T-helper 1 cell (primary cell): ENCODE measurements around the gene ERCC3.

Experiments
- DNase-seq, 5 donors: peaks; one replicate each; pipeline ENCODE4 v3.0.0-alpha.2; 2012 to 2020
- total RNA-seq, 4 donors: gene quantifications; one replicate each; lab custom pipeline; 2026; lab: John Stamatoyannopoulos, UW

Gene ERCC3
- total RNA-seq: 49.0 to 89.6 (median 75.1) reads per million in 4 donors

GRCh38 chr2:127293748-127294562 lies at the start of gene ERCC3:
Gene ERCC3 (minus strand): TSS chr2:127294144. CDS start chr2:127294081, 63 bp downstream.
- peak; percentile 62 to 83 (median 72) for DNase-seq

- no peak for DNase-seq
Observed at GRCh38 chr2:127343277-127343676, 49.3 kb upstream of the ERCC3 start.

- no peak for DNase-seq
Observed at GRCh38 chr2:127342101-127342500, 48.2 kb upstream of the ERCC3 start.

GRCh38 chr2:127332335-127332734 lies 38.4 kb upstream of the ERCC3 start:
- DNase-seq: no peak

- DNase-seq: no peak
Observed at GRCh38 chr2:127330753-127331152, 36.8 kb upstream of the ERCC3 start.

GRCh38 chr2:127326289-127326945 lies 32.5 kb upstream of the ERCC3 start:
- no peak for DNase-seq

- DNase-seq: no peak
Observed at GRCh38 chr2:127324635-127325034, 30.7 kb upstream of the ERCC3 start.

- no peak for DNase-seq
Observed at GRCh38 chr2:127321303-127321702, 27.4 kb upstream of the ERCC3 start.

- DNase-seq: no peak
Observed at GRCh38 chr2:127320586-127321275, 26.8 kb upstream of the ERCC3 start.

- no peak for DNase-seq
Observed at GRCh38 chr2:127320067-127320466, 26.1 kb upstream of the ERCC3 start.

GRCh38 chr2:127314193-127314988 lies 20.4 kb upstream of the ERCC3 start:
- DNase-seq: no peak

GRCh38 chr2:127313406-127313805 lies 19.5 kb upstream of the ERCC3 start:
- no peak for DNase-seq

GRCh38 chr2:127310980-127311379 lies 17.0 kb upstream of the ERCC3 start:
- DNase-seq: no peak

GRCh38 chr2:127309468-127309867 lies 15.5 kb upstream of the ERCC3 start:
- DNase-seq: no peak

- DNase-seq: no peak
Observed at GRCh38 chr2:127308586-127309138, 14.7 kb upstream of the ERCC3 start.

- no peak for DNase-seq
Observed at GRCh38 chr2:127305990-127306585, 12.1 kb upstream of the ERCC3 start.

GRCh38 chr2:127302168-127302567 lies 8.2 kb upstream of the ERCC3 start:
- DNase-seq: no peak

- DNase-seq: no peak
Observed at GRCh38 chr2:127293386-127293747, 577 bp downstream of the ERCC3 start.

- no peak for DNase-seq
Observed at GRCh38 chr2:127288274-127288673, 5.7 kb downstream of the ERCC3 start.

GRCh38 chr2:127283275-127283674 lies 10.7 kb downstream of the ERCC3 start:
- DNase-seq: no peak

GRCh38 chr2:127280693-127281092 lies 13.3 kb downstream of the ERCC3 start:
- DNase-seq: no peak

GRCh38 chr2:127279781-127280180 lies 14.2 kb downstream of the ERCC3 start:
- DNase-seq: no peak
